ENCODE measurements around the gene CCDC69.

Gene CCDC69

GRCh38 chr5:151139015-151139414 lies 84.9 kb downstream of the CCDC69 start:
- no peak for DNase-seq

GRCh38 chr5:151138114-151138513 lies 85.8 kb downstream of the CCDC69 start:
- no peak for DNase-seq

GRCh38 chr5:151137067-151137825 lies 86.6 kb downstream of the CCDC69 start:
- no peak for DNase-seq

GRCh38 chr5:151134228-151134627 lies 89.7 kb downstream of the CCDC69 start:
- DNase-seq = no peak

DNA sequence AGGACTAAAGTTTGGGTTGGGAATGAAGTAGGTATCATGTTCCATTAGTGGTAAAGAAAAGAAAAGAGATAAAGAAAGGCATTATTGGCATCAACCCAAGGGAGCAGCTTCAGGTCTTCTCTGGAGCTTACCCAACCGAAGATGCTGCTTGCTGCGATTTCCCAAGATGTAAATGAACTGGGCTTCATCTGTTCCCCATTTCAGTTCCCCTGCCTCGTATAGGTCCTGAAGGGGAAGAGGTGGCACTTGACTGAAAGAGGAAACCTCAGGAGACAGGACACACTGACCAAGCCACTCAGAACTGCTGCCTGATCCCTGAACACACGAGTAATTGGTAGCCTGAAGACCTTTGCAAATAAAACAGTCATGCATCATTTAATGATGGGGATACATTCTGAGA lies 90.9 kb downstream of the CCDC69 start:
- DNase-seq = no peak
